Natural killer cell treated with Interleukin-12 subunit alpha and Interleukin-12 subunit beta and Interleukin-15 and Interleukin-18, amount 100 ng/mL, for 72 hours (primary cell): ENCODE results near the gene CCDC102A. TPM values are rescaled to one million over a fixed set of nuclear protein-coding genes. Genes with fewer than 3 reads are reported as not detected.

Experiments
- ATAC-seq, 2 donors: fragments of 150-1000 bp; cut with Tn5 transposase in 1 of 2; sonication (Bioruptor Pico), chemical (Tn5 transposase) in 1 of 2; 2 replicates each; pipeline ENCODE4 v1.10.0; 2021
- DNase-seq: peaks from one replicate; pipeline ENCODE4 v3.0.0; 2022; ENCODE audit warnings: low spot score
- H3K27ac Mint-ChIP-seq, 2 donors: 1 replicate in 1 of 2; 2 replicates in 1 of 2; pipeline ENCODE4 v1.8.0; 2022; ENCODE audit warnings: mixed read lengths in 2 of 2, mild to moderate bottlenecking in 1 of 2, moderate library complexity in 1 of 2
- H3K27me3 Mint-ChIP-seq, 2 donors: 1 replicate in 1 of 2; 2 replicates in 1 of 2; pipeline ENCODE4 v1.8.0; 2022; ENCODE audit warnings: mixed read lengths in 2 of 2
- H3K36me3 Mint-ChIP-seq: one replicate; pipeline ENCODE4 v1.8.0; 2022; ENCODE audit warnings: mixed read lengths
- H3K4me1 Mint-ChIP-seq, 2 donors: 1 replicate in 1 of 2; 2 replicates in 1 of 2; pipeline ENCODE4 v1.8.0; 2022; ENCODE audit warnings: low read depth in 2 of 2, mixed read lengths in 2 of 2, mild to moderate bottlenecking in 1 of 2
- H3K4me3 Mint-ChIP-seq: one replicate; pipeline ENCODE4 v1.8.0; 2022; ENCODE audit warnings: mixed read lengths
- H3K9me3 Mint-ChIP-seq: 2 replicates; pipeline ENCODE4 v1.8.0; 2022; ENCODE audit warnings: mixed read lengths
- total RNA-seq, 2 donors: library from RNA; stranded (reverse); gene quantifications; one replicate each; pipeline ENCODE4 v1.2.3, GENCODE V29; 2022

CCDC102A gene
- total RNA-seq, 2 donors from 2014 or later = 13.9 to 21.5 TPM

DNA sequence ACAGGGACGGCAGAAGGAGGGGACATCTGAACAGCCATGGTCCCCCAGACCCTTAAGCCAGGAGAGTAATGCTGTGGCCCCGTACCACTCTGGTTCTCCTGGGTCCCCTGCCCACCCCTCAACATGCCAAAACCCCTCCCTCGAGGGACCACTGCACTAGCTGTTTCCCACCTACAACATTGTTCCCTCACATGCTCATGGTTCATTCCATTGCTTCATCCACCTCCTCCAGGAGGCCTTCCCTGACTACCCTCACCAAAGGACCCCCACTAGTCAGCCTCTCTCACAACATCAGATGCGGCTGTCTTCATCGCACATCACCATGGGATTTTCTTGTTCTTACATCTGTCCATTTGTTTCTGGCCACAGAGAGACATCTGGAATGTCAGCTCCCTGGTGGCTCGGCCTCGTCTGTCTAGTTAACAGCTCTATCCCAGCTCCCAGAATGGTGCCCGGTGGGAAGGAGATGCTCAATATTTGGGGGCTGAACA lies 51.8 kb downstream of the CCDC102A start:
- peaks cover 6 to 20% of the 10 kb centered on the region in 2 donors for H3K4me1 Mint-ChIP-seq
- peak overlapping the region; percentile 92 for H3K4me3 Mint-ChIP-seq
- ATAC-seq = no peak
- no peak overlapping the region for H3K27ac Mint-ChIP-seq
- H3K36me3 Mint-ChIP-seq = no peaks in the 10 kb centered on the region
- H3K27me3 Mint-ChIP-seq = no peaks in the 10 kb centered on the region
- no peak for DNase-seq
- H3K9me3 Mint-ChIP-seq = no peaks in the 10 kb centered on the region

DNA sequence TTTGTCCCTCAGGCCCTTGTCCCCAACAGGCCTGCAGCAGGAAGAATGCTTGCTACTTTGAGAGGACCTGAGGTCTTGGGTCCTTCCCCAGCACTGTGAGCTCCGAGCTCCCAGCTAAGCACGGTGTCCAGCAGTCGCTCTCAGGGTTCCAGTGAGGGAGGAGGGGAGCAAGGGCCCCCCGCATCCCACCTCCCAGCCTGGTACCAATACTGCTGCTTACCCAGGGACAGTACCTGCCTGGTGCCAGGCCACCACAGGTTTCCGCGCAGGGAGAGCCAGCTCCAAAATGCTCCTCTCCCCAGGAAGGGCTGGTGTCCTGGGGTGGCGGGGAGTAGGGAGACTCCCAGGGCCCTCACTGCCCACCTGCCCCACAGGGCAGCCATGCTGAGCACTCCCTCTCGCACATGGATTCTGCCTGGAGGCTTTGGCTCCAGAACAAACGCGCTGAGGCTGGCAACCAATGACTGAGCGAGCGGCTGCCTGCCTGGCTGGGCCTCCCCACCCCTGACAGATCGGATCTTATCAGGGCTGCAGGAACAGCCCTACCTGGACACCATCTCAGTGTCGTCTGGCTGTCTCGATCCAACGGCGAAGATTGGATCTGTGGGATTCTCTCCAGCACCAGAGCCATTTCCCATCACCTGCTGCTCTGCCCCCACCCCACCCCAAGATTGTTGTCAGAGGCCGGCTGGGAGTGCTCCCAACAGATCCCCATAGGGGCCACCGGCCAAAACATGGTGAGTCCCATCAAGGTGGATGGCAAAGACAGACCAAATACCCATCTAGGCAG lies 52.5 kb downstream of the CCDC102A start:
- H3K27ac Mint-ChIP-seq = no peak overlapping the region
- H3K27me3 Mint-ChIP-seq = no peaks in the 10 kb centered on the region
- H3K4me3 Mint-ChIP-seq = no peak overlapping the region
- no peak for DNase-seq
- H3K4me1 Mint-ChIP-seq = peaks cover 6 to 23% of the 10 kb centered on the region in 2 donors
- ATAC-seq = no peak
- no peaks in the 10 kb centered on the region for H3K9me3 Mint-ChIP-seq
- H3K36me3 Mint-ChIP-seq = no peaks in the 10 kb centered on the region

DNA sequence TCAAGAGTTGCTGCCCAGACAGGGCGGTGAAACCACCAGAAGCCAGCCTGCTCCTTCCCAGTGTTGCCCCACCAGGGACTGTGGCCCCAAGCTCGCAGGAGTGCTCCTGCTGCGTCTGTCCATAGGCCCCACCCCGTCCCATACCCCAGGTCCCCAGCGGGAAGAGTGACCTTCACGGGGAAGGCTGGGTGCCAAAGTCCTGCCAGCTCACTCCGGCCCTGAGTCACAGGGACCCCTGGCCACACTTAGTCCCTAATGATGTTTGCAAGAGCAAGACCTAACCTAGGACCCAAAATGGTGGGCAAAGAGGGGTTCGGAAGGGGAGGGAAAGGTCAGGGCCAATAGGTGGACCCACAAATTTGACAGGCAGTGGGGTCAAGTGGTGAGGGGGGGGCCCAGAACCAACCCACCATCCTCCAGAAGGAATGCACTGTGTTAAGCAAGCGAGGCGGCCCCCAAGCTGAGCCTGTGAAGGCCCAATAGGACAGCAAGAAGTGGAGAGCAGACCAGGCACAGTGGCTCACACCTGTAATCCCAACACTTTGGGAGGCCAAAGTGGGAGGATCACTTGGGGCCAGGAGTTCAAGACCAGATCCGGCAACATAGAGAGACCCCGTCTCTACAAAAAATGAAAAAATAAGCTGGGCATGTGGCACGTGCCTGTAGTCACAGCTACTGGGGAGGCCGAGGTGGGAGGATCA lies 53.4 kb downstream of the CCDC102A start:
- DNase-seq = no peak
- Mint-ChIP-seq H3K9me3 (no peaks in the 10 kb centered on the region), H3K27ac (no peak overlapping the region), H3K4me3 (no peak overlapping the region), H3K36me3 (no peaks in the 10 kb centered on the region), H3K27me3 (no peaks in the 10 kb centered on the region), H3K4me1 (peaks cover 6 to 28% of the 10 kb centered on the region in 2 donors)
- ATAC-seq = no peak

DNA sequence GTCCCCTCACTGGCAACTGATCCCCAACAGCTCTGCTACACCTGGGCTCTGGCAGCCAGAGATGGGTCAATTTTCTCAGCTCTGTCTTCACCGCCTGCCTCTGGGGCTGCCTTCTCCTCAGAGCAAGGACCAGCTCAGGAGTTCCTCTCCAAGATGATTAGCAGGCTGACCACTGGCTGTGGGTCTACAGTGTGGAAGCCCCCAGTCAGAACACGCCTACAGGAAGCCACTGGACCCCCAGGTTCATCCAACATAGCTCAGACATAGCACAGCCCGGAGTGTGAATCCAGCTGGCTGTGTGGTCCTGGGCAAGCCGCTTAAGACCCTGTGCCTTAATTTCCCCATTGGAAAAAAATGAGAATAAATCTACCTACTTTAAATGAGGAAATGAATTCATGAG lies 55.0 kb downstream of the CCDC102A start:
- H3K27ac Mint-ChIP-seq = no peak overlapping the region
- peaks cover 9 to 23% of the 10 kb centered on the region in 2 donors for H3K4me1 Mint-ChIP-seq
- DNase-seq (no peak), ATAC-seq (no peak)
- no peaks in the 10 kb centered on the region for H3K9me3 Mint-ChIP-seq
- H3K27me3 Mint-ChIP-seq = no peaks in the 10 kb centered on the region
- H3K4me3 Mint-ChIP-seq = no peak overlapping the region
- no peaks in the 10 kb centered on the region for H3K36me3 Mint-ChIP-seq

DNA sequence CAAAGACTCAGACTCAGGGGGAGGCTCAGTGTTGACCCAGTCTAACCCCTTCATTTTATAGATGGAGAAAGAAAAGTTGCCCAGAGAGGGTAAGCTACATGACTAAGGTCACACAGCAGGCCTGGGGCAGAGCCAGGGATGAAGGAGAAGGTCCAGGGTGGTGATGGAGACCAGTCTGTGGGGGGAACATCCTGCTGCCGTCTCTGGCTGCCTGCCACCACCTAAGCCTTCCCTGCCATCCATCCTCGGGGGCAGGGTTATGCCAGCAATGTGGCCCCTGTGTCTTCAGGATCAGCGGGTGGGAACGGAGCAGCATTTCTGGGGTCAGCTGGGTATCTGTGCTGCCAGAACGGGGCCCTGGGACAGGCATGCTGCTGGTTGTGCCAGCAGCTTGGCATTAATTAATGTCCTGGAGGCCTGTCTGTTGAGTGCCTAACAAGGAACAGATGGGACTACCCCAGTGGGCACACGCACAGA lies 55.6 kb downstream of the CCDC102A start:
- Mint-ChIP-seq H3K36me3 (no peaks in the 10 kb centered on the region), H3K27ac (no peak overlapping the region), H3K4me3 (no peak overlapping the region)

DNA sequence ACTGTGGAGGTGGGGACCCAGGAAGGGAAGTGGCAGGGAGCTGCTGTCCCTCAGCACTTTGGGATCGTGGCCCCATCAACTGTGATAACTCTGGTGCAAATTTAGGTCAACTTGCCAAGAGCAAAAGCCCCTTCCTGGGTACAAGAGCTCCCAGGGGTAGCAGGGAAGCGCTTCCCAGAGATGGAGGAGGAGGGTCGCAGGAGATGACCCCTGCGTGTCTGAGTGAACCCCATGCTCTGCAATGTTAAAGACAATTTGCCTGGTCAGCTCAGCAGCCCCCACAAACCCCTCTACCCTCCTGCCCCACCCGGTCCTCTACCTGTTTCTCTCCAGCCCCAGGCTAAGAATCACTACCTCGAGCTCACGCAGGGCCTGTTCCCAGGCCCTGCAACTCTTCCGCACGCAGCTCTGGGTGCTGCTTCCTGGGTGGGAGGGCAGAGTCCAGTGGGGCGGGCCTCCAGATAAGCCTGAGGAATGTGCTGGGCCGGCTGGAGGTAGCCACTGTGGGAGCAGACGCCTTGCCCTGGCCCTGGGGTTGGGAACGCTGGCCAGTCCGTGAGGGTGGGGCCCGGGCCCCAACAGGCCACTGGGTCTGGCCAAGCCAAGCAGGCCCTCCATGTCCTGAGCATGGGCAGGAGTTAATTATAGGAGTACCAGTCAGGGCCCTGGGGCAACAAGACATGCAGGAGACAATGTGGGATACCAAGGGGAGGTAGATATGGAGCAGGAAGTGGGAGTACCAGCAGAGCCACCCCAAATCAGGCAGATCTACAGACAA lies 56.2 kb downstream of the CCDC102A start:
- Mint-ChIP-seq H3K27me3 (no peaks in the 10 kb centered on the region), H3K36me3 (no peaks in the 10 kb centered on the region), H3K4me1 (peaks cover 8 to 25% of the 10 kb centered on the region in 2 donors), H3K9me3 (no peaks in the 10 kb centered on the region), H3K4me3 (no peak overlapping the region), H3K27ac (no peak overlapping the region)
- ATAC-seq (no peak), DNase-seq (no peak)

More for the DNA sequence above, 55.6 kb downstream of the CCDC102A start:
- no peaks in the 10 kb centered on the region for H3K9me3 Mint-ChIP-seq
- ATAC-seq (no peak), DNase-seq (no peak)
- H3K27me3 Mint-ChIP-seq = no peaks in the 10 kb centered on the region
- H3K4me1 Mint-ChIP-seq = peaks cover 14 to 26% of the 10 kb centered on the region in 2 donors

DNA sequence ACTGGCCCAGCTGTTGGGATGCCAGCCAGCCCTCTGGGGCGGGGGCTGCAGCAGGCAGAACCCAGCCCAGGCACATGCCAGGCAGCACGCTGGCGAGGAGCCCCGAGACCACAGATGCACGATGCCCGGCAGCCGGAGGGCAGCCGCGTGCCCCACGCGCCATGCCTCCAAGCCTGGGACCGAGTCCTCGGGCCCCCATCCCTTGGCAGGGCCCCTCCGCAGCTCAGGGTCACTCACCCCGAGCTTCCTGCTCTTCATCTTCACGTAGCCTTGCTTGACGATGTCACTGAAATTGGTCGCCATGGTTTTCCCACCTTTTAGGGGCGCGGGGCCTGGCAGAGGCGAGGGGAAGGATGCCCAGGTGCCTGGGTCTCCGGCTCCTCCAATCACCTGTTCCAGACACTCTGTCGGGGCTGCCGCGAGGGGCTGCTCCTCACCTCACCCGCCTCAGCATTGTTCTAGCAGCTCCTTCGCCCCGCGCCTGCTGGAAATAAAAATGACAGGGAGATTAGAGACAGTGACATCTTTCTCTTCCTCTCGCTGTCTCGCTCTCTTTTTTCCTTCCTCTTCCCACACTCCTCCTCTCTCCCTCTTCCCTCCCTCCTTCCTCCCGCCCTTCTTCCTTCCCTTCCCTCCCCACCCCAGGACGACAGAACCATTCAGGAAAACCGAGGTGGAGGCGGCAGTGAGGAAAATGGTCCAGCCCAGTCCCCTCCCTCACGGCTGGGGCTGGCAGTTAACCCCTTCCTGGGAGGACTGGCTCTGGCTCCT lies 57.0 kb downstream of the CCDC102A start:
- Mint-ChIP-seq H3K4me3 (no peak overlapping the region), H3K27ac (peak overlapping the region in 1 of 2 donors; percentile 61), H3K4me1 (peaks cover 8 to 20% of the 10 kb centered on the region in 2 donors), H3K27me3 (no peaks in the 10 kb centered on the region), H3K36me3 (no peaks in the 10 kb centered on the region), H3K9me3 (no peaks in the 10 kb centered on the region)
- no peak for ATAC-seq
- no peak for DNase-seq

DNA sequence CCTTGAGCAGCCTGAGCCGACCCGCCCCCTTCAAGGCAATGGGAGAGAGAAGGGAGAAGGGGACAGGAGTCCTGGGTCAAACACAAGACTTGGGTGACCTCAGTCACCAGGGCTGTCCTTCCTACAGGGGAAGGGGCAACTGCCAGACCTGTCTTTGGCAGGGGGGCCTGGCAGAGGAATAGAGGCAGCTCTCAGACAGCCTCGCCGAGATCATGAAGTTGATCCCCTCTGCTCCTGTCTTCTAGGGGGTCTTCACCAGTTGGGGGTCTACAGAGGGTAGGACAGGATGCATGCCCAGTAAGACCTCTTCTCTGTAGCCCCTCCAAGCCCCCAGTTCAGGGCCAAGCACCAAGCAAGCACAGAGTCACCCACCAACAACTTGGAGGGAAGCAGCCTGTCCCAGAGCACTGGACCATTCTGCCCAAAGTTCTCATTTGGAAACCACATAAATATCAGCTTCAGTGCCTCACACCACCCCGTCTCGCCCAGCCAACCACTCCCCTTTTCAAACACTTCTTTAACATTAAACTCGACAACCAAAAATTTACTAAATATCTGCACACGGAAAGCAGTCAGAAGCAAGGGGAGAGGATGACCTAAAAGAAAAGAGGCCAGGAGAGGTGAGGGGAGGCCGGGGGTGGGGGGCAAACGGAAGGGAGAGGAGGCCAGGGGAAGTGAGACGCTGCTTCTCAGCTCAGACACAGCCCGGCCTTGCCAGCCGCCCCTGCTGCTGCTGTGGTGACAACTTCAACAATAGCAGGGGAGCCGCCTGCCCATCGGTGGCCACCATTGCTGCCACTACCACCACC lies 57.8 kb downstream of the CCDC102A start:
- H3K27me3 Mint-ChIP-seq = no peaks in the 10 kb centered on the region
- no peaks in the 10 kb centered on the region for H3K9me3 Mint-ChIP-seq
- no peaks in the 10 kb centered on the region for H3K36me3 Mint-ChIP-seq
- no peak for ATAC-seq
- peaks cover 8 to 20% of the 10 kb centered on the region in 2 donors for H3K4me1 Mint-ChIP-seq
- no peak for DNase-seq
- peak overlapping the region in 1 of 2 donors; percentile 77 for H3K27ac Mint-ChIP-seq
- no peak overlapping the region for H3K4me3 Mint-ChIP-seq

DNA sequence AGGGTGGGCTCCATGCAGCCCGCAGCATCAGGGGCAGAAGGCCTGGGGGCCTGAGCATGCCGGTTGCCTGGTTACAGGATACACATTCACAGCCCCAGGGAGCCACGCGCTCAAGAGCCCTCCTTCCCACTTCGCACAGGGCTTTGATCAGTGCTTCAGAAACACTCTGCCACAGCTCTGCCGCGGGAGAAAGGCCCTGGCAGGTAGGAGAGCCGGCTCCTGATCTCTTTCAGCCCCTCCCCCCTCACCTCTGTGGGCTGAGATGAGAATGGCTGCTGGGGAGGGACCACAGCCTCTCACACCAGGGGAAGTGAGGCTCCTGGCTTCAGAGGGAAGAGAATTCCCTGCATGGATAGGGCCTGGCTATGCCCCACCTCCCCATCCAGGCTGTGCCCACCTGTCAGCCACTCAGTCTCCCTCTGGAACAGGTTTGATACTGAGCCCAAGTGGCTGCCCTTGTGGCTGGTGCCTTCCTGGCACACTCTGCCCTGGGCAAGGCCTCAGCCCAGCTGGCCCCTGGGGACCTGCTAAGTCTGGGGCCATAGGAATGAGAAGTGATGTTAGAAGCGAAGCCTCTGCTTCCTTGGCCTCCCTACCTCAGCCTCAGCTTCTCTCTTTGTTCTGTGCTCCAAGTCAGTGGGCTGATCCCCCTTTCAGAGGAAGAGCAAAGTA lies 58.7 kb downstream of the CCDC102A start:
- Mint-ChIP-seq H3K4me1 (peaks cover 8 to 20% of the 10 kb centered on the region in 2 donors), H3K36me3 (no peaks in the 10 kb centered on the region), H3K4me3 (no peak overlapping the region), H3K9me3 (no peaks in the 10 kb centered on the region), H3K27me3 (no peaks in the 10 kb centered on the region), H3K27ac (no peak overlapping the region)
- ATAC-seq (no peak), DNase-seq (no peak)

DNA sequence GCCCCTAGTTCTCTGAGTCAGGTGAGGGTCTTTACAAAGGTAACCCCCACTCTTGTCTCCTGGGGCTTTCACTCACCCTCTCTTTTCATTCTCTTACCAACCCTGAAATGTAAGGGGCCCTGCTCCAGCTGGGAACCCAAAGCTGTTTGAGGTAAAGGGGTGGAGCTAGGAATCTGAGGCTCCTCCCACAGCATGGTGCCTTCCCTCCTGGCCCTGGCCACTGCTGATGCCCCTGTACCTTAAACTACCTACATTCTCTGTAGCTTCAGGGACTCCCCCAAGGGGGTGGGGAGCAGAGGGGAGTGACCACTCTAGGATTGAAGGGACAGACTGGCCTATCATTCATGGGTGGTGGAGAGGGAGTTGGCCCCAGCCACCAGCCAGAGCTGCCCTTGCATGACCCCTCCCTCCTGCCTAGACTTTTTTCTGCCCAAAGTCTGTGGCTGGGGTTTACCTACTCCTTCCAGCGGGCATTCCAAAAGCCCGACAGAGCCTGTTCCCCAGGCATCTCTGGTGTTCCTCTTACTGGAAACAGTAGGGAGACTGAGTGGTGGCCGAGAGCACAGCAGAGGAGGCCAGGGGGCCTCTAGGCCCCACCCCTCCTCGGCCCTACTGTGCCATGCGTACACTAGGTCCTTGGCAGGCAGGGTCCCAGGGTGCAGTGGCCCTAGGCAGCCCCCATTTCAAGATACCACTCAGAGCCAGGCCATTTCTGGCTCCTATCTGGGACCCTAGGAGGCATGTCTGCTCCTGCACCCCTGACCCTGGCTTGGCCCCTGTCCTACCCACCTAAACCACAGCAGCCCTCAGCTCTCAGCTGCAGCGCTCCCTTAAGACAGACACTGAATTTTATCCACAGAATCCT lies 59.6 kb downstream of the CCDC102A start:
- Mint-ChIP-seq H3K27me3 (no peaks in the 10 kb centered on the region), H3K4me1 (peaks cover 8 to 23% of the 10 kb centered on the region in 2 donors), H3K9me3 (no peaks in the 10 kb centered on the region), H3K4me3 (no peak overlapping the region), H3K27ac (peak overlapping the region in 1 of 2 donors; percentile 17), H3K36me3 (peaks cover 5% of the 10 kb centered on the region)
- ATAC-seq (no peak), DNase-seq (no peak)

DNA sequence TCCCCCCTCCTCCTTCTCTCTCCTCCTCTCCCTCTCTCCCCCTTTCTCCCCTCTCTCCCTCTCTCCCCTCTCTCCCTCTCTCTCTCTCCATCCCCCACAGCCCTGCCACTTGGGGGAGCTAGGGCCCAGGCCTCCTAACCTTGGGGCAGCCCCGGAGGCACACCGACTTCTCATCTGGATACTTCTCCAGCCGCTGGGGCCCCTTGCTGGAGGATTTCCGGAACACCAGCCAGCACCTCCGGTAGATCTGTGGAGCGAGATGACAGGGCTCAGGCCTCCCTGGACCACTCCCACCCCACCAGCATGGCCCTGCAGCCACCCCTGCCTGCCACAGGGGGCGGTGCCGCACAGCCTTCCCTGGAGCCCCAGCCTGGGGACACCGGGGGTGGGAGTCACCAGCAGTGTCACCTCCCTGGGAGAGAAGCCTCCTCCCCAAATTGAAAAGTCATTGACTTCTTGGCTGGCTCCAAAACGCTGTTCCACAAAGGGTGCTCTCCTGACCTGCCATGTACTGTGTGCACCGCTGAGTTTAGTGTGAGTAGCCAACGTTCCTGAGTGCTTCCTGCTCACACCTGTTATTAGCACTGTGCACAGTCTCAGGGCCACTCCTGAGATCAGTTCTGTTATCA lies 60.5 kb downstream of the CCDC102A start:
- peaks cover 5% of the 10 kb centered on the region for H3K36me3 Mint-ChIP-seq
- H3K27ac Mint-ChIP-seq = peak overlapping the region in 1 of 2 donors; percentile 27
- H3K9me3 Mint-ChIP-seq = no peaks in the 10 kb centered on the region
- peaks cover 8 to 23% of the 10 kb centered on the region in 2 donors for H3K4me1 Mint-ChIP-seq
- peak overlapping the region; percentile 45 for H3K4me3 Mint-ChIP-seq
- ATAC-seq (peak; percentile 95 to 96), DNase-seq (peak; percentile 84)
- H3K27me3 Mint-ChIP-seq = no peaks in the 10 kb centered on the region
